ENCODE data around the gene PDSS2. TPM values are rescaled to one million over a fixed set of nuclear protein-coding genes. Genes with fewer than 3 reads are reported as not detected.
"Not testable (repeated sequence)": the region's sequence is repeated elsewhere in the genome, so short reads cannot be mapped to it uniquely, and the experiment has no call there.

The PDSS2 gene
- total RNA-seq, 1 donor: 4.0 TPM

DNA sequence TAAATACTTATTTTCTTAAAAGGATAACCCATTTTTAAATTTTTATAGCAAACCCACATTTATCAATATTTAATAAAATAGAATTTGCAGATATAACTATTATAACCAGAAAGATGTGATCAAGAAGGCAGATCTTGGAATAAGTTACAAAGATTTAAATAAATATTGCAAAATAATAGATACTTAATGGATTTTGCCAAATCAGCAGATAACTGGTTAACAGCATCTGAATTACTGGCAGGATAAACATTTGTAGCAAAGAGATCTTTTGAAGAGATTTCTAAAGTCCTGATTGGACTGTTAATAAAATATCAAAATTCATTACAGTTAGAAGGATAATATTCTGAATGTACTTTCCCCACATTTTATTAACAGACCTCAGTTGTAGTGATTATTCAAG lies 144.2 kb downstream of the PDSS2 start:
- Histone ChIP-seq H3K4me3 (ENCODE audit: low read length) (no peak overlapping the region), H3K9me3 (ENCODE audit: low read depth, low read length) (no peaks in the 10 kb centered on the region), H3K27me3 (ENCODE audit: insufficient read depth, low read length) (no peaks in the 10 kb centered on the region), H3K4me1 (ENCODE audit: insufficient read depth, low read length) (no peaks in the 10 kb centered on the region)

DNA sequence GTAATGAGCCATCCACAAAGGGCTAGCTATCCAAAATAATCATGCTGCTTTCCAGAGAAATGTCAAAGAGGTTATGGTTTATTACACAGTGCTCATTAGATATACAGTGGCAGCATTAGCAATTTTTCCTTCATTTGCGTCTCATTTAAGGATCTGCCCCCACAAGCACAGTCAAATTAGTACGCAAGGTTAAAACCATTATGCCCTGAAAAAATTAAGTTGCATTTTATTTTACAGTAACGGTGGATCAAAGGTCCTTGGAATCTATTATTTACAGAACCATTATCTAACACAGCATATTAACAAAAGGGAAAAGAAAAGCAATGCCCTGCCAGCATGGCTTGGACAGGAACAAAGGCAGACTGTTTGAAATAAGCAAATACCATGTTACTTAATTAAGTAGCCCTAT lies 144.8 kb downstream of the PDSS2 start:
- no peak overlapping the region for H3K4me3 ChIP-seq (ENCODE audit: low read length)
- H3K9me3 ChIP-seq (ENCODE audit: low read depth, low read length): no peaks in the 10 kb centered on the region
- no peaks in the 10 kb centered on the region for H3K4me1 ChIP-seq (ENCODE audit: insufficient read depth, low read length)
- H3K27me3 ChIP-seq (ENCODE audit: insufficient read depth, low read length): no peaks in the 10 kb centered on the region

DNA sequence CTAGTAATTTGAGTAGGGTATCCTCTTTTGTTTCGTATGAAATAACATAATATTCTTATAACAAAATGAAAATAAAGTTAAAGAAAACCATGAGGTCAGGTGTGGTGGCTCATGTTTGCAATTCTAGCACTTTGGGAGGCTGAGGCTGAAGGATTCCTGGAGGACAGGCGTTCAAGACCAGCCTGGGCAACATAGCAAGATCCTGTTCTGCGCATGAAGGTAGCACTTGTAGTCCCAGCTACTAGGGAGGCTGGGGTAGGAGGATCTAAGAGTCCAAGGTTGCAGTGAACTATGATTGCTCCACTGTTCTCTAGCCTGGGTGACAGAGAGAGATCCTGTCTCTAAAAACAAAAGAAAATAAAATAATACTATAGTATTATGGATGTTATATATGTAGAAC lies 145.6 kb downstream of the PDSS2 start:
- no peaks in the 10 kb centered on the region for H3K27me3 ChIP-seq (ENCODE audit: insufficient read depth, low read length)

DNA sequence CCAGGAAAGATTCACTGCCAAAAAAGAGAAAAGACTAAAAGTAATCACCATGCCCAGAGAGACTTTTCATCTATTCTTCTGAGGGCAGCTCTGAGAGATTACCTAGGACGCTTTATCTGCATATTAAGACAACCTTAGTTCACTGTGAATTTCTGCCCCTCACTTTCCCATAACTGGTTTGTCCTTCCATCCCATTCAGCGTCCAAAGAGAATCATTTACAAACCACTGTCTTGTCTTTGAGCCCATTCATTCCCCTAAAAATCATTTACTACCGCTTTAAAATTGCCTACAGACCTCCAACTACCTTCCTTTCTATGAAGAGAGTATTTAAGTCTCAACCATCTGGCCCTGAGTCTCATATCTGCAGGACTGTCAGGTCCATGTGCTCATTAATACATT lies 149.0 kb downstream of the PDSS2 start:
- Histone ChIP-seq H3K4me1 (ENCODE audit: insufficient read depth, low read length) (no peaks in the 10 kb centered on the region), H3K4me3 (ENCODE audit: low read length) (no peak overlapping the region), H3K9me3 (ENCODE audit: low read depth, low read length) (no peaks in the 10 kb centered on the region), H3K27me3 (ENCODE audit: insufficient read depth, low read length) (no peaks in the 10 kb centered on the region)

More for the DNA sequence above, 145.6 kb downstream of the PDSS2 start:
- H3K4me3 ChIP-seq (ENCODE audit: low read length): no peak overlapping the region
- no peaks in the 10 kb centered on the region for H3K4me1 ChIP-seq (ENCODE audit: insufficient read depth, low read length)
- H3K9me3 ChIP-seq (ENCODE audit: low read depth, low read length): no peaks in the 10 kb centered on the region

DNA sequence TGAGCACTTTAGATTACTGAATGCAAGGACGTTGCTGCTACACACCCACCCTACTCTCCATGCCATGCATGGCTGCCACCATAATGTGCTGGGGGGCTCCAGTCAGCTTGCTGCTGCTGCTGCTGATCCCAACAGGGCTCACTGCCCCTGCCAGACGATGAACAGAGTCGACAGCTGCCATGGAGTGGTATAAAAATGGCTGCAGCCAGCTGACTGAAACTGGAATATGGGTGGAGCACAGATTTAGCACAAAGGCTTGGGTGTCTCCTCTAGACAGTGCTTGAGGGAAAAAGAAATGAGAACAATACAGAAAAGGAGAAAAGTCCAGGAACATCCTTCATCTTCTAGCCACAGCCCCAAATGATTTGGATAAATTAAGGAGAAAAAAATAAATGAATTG lies 150.7 kb downstream of the PDSS2 start:
- no peaks in the 10 kb centered on the region for H3K27me3 ChIP-seq (ENCODE audit: insufficient read depth, low read length)
- H3K9me3 ChIP-seq (ENCODE audit: low read depth, low read length): no peaks in the 10 kb centered on the region
- H3K4me1 ChIP-seq (ENCODE audit: insufficient read depth, low read length): no peaks in the 10 kb centered on the region
- H3K4me3 ChIP-seq (ENCODE audit: low read length): no peak overlapping the region

DNA sequence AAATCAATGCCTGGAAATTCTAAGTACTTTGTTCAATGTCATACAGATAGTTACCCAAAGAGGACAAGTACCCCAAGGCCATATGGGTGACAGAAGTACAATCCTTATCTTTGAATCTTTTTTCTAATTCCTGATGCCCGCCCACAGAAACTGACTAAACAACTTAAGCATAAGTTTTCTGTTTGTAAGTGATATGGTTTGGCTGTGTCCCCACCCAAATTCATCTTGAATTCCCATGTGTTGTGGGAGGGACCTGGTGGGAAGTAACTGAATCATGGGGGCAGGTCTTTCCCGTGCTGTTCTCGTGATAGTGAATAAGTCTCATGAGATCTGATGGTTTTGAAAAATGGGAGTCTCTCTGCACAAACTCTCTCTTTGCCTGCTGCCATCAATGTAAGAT lies 153.4 kb downstream of the PDSS2 start:
- H3K4me1 ChIP-seq (ENCODE audit: insufficient read depth, low read length); H3K4me3 ChIP-seq (ENCODE audit: low read length): not testable (repeated sequence)

DNA sequence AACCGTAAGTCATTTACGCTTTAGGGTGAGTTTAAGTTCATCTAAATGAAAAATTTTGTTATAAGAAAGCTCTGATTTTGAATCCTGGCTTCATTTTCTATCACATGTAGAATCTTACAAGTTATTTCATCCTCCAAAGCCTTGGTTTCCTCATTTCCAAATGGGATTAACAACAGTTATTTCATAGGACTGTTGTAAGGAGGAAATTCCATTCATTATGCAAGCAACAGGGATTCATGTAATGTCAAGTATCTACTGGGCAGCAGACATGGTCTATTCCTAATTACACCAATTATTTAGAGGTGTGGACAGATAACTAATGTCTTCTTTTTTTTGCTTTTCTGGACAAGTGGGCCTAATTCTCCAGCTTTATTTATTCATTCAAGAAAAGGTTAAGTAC lies 154.0 kb downstream of the PDSS2 start:
- Histone ChIP-seq H3K27me3 (ENCODE audit: insufficient read depth, low read length) (no peaks in the 10 kb centered on the region), H3K4me3 (ENCODE audit: low read length) (no peak overlapping the region), H3K4me1 (ENCODE audit: insufficient read depth, low read length) (no peaks in the 10 kb centered on the region), H3K9me3 (ENCODE audit: low read depth, low read length) (no peaks in the 10 kb centered on the region)

More for the DNA sequence above, 153.4 kb downstream of the PDSS2 start:
- H3K9me3 ChIP-seq (ENCODE audit: low read depth, low read length); H3K27me3 ChIP-seq (ENCODE audit: insufficient read depth, low read length): not testable (repeated sequence)

DNA sequence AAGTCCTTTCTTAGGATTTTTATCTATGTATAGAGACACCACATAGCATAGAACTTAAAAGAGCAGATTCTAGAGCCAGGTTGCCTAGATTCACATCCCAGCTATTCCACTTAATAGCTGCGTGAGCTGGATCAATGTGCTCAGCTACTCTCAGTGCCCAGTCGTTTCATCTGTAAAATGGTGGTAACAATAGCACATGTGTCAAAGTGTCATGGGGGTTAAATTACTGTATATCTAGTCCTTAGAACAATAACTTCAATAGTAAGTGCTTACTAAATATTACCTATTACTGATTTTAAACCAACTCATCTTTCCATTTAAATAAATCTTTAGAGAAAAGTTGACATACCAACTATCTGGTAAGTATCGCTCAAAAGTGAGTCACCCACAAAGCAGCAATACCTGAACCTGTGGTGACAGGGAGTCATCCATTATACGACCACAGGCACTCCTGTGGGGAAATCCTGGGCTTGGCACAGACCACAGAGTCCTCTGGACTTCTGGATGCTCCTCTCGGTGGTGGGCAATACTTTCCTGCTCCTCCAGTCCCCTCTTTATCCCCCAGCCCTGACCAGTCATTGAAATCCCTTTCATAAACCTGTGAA lies 154.8 kb downstream of the PDSS2 start:
- H3K4me1 ChIP-seq (ENCODE audit: insufficient read depth, low read length): no peaks in the 10 kb centered on the region
- H3K27me3 ChIP-seq (ENCODE audit: insufficient read depth, low read length): no peaks in the 10 kb centered on the region
- no peak overlapping the region for H3K4me3 ChIP-seq (ENCODE audit: low read length)
- H3K9me3 ChIP-seq (ENCODE audit: low read depth, low read length): no peaks in the 10 kb centered on the region

DNA sequence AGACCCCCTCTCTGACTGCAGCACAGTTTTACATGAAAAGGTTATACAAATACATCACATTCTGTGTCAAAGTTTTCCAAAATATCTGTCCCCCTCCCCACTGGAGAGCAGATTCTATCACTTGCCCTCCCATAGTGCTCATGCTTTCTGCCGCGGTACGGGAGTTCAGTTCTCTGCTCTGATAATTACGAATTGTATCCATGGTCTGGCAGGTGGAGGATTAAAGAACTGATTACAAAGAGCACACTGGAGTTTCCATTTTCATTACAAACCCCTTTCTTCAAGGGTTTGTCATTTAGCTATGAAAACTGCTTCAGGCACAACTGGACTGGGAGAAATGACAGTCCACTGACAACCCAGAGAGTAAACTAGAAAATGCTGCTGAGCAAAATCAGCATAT lies 166.0 kb downstream of the PDSS2 start:
- H3K9me3 ChIP-seq (ENCODE audit: low read depth, low read length): no peaks in the 10 kb centered on the region
- H3K4me1 ChIP-seq (ENCODE audit: insufficient read depth, low read length): no peaks in the 10 kb centered on the region
- H3K27me3 ChIP-seq (ENCODE audit: insufficient read depth, low read length): no peaks in the 10 kb centered on the region
- H3K4me3 ChIP-seq (ENCODE audit: low read length): no peak overlapping the region

DNA sequence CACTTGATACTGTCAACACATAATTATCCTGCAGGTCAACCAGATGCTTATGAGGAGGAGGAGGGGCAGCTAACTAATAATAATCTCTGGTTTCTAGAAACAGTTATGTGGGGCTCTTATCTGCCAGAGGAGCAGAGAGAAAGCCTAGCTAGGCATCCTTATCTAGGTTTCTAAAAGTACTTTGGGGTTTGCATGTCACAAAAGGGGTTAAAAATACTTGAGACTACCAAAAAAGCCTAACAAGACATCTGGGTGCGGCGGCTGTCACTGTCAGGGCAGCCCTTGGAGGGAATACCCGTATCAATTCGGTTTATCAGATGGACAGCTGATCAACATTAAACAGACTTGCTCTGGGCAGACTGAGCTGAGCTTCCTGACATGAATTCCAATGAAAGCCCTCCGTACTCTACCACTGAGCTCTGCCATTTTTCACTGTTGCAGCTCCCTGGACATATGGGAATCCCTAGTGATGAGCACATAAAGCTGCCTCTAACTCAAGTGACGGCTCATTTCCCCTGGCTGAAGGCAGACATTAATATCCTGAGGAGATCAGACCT lies 166.6 kb downstream of the PDSS2 start:
- Histone ChIP-seq H3K9me3 (ENCODE audit: low read depth, low read length) (no peaks in the 10 kb centered on the region), H3K4me3 (ENCODE audit: low read length) (no peak overlapping the region), H3K4me1 (ENCODE audit: insufficient read depth, low read length) (no peaks in the 10 kb centered on the region), H3K27me3 (ENCODE audit: insufficient read depth, low read length) (no peaks in the 10 kb centered on the region)

DNA sequence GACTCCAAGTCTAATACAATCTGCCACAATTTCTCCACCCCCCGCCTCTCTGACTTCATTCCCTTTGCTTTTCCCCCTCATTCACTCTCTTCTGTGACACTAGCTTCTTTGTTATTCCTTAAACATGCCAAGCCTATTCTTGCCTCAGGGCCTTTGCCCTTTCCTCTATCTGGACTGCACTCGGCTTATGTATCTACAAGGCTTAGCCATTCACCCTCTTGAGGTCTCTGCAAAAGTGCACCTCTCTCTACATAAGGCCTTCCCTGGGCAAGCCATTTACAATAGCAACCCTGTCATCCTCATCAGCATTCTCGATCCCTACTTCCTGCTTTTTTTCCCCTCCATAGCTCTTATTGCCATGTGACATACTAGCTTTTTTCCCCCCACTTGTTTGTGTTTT lies 168.9 kb downstream of the PDSS2 start:
- Histone ChIP-seq H3K4me3 (ENCODE audit: low read length) (no peak overlapping the region), H3K4me1 (ENCODE audit: insufficient read depth, low read length) (no peaks in the 10 kb centered on the region), H3K9me3 (ENCODE audit: low read depth, low read length) (no peaks in the 10 kb centered on the region), H3K27me3 (ENCODE audit: insufficient read depth, low read length) (no peaks in the 10 kb centered on the region)

DNA sequence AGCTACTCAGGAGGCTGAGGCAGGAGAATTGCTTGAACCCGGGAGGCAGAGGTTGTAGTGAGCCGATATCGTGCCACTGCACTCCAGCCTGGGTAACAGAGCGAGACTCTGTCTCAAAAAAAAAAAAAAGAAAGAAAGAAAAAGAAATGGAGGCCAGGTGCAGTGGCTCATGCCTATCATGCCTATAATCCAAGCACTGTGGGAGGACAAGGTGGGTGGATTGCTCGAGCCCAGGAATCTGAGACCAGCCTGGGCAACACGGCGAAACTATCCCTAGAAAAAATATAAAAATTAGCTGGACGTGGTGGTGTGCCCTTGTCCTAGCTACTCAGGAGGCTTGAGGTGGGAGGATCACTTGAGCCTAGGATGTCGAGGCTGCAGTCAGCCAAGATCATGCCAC lies 170.1 kb downstream of the PDSS2 start:
- H3K4me1 ChIP-seq (ENCODE audit: insufficient read depth, low read length); H3K4me3 ChIP-seq (ENCODE audit: low read length); H3K27me3 ChIP-seq (ENCODE audit: insufficient read depth, low read length); H3K9me3 ChIP-seq (ENCODE audit: low read depth, low read length): not testable (repeated sequence)

DNA sequence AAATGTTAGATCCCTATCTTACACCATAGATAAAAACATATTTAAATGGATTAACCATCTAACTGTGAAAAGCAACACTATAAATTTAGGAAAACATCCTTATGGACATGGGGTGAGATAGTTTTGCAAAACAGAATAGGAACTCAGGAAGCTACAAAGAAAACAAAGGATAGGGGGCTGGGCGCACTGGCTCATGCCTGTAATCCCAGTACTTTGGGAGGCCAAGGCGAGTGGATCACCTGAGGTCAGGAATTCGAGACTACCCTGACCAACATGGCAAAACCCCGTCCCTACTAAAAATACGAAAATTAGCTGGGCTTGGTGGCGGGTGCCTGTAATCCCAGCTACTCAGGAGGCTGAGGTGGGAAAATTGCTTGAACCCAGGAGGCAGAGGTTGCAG lies 173.7 kb downstream of the PDSS2 start:
- H3K4me3 ChIP-seq (ENCODE audit: low read length); H3K27me3 ChIP-seq (ENCODE audit: insufficient read depth, low read length); H3K4me1 ChIP-seq (ENCODE audit: insufficient read depth, low read length); H3K9me3 ChIP-seq (ENCODE audit: low read depth, low read length): not testable (repeated sequence)

DNA sequence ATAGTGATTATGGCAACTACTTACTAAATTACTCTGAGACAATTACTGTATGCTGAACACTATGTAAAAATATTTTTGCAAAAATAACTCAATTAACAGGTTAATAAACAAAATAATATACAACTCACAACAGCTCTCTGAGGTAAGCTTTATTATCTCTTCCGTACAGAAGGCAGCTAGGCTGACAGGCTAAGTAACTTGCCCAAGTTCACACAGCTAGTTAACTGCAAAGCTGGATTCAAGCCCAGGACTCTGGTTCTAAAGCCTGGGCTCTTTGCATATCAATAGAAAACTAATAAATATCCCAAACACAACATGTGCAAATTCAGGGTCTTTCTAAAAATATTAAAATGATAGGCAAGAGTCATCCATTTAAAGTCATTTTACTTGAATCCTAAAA lies 174.6 kb downstream of the PDSS2 start:
- H3K9me3 ChIP-seq (ENCODE audit: low read depth, low read length): no peaks in the 10 kb centered on the region
- no peaks in the 10 kb centered on the region for H3K4me1 ChIP-seq (ENCODE audit: insufficient read depth, low read length)
- no peak overlapping the region for H3K4me3 ChIP-seq (ENCODE audit: low read length)
- H3K27me3 ChIP-seq (ENCODE audit: insufficient read depth, low read length): no peaks in the 10 kb centered on the region

DNA sequence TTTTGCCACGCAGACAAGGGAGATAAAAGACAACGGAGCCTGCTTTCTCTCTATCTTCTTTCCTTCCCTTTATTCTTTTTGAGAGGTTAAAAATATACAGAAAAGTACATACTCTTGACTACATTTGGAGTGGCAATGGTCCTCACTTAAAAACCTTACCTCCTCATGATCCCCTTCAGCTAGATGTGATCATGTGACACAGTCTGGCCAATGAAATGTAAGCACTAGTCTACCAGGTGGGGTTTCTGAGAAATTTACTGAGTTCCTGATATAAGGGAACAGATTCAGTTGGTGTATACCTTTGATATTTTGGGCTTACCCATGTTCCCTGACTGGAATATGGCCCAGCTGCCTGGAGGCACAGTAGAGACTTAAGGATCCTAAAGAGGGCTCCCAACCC lies 178.6 kb downstream of the PDSS2 start:
- H3K9me3 ChIP-seq (ENCODE audit: low read depth, low read length): no peaks in the 10 kb centered on the region
- no peaks in the 10 kb centered on the region for H3K27me3 ChIP-seq (ENCODE audit: insufficient read depth, low read length)
- no peak overlapping the region for H3K4me3 ChIP-seq (ENCODE audit: low read length)
- no peaks in the 10 kb centered on the region for H3K4me1 ChIP-seq (ENCODE audit: insufficient read depth, low read length)

DNA sequence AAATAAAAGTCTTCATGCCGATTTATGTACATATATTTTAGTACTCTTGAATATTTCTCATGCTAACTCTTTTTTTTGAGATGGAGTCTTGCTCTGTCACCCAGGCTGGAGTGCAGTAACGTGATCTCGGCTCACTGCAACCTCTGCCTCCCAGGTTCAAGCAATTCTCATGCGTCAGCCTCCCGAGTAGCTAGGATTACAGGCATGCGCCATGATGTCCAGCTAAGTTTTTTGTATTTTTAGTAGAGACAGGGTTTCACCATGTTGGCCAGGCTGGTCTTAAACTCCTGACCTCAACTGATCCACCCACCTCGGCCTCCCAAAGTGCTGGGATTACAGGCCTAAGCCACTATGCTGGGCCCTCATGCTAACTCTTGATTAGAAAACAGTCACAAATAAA lies 179.4 kb downstream of the PDSS2 start:
- H3K4me3 ChIP-seq (ENCODE audit: low read length); H3K9me3 ChIP-seq (ENCODE audit: low read depth, low read length); H3K4me1 ChIP-seq (ENCODE audit: insufficient read depth, low read length); H3K27me3 ChIP-seq (ENCODE audit: insufficient read depth, low read length): not testable (repeated sequence)

Measured in mononuclear cell (primary cell).